GM12878 (cell line): ENCODE data around the gene MEG3. TPM values are rescaled to one million over a fixed set of nuclear protein-coding genes. Genes with fewer than 3 reads are reported as not detected.
"Not testable (repeated sequence)": the region's sequence is repeated elsewhere in the genome, so short reads cannot be mapped to it uniquely, and the experiment has no call there.

Experiments used
- ATAC-seq: fragments of 200-7000 bp; cut with Tn5 transposase; 3 replicates; pipeline ENCODE4 v1.9.1; 2020; ENCODE audit warnings: mild to moderate bottlenecking, moderate library complexity
- BruUV-seq: library from RNA; stranded (reverse); fragments of 400-500 nt; replicated peaks from 2 replicates; lab custom pipeline; 2021; lab: Mats Ljungman, UMichigan
- CTCF ChIA-PET: fragments of 300-600 bp; sonication (Branson Sonifier 250); formaldehyde crosslinking; extraction: SDS; loops from one replicate; lab custom pipeline; 2021; ENCODE audit warnings: inconsistent platforms; lab: Yijun Ruan, JAX
- POLR2A ChIA-PET: fragments of 350-600 bp; formaldehyde crosslinking; extraction: SDS; loops from one replicate; lab custom pipeline; 2021; ENCODE audit warnings: inconsistent platforms; lab: Charles Lee
- RAD21 ChIA-PET: fragments of 300-600 bp; sonication (Branson Sonifier 250); formaldehyde crosslinking; loops from one replicate; lab custom pipeline; 2023; ENCODE audit warnings: antibody characterized with exemption; ENCODE audit not compliant: unreplicated experiment; lab: Charles Lee
- SMC1A ChIA-PET: fragments of 300-600 bp; sonication (Branson Sonifier 250); formaldehyde crosslinking; loops from one replicate; lab custom pipeline; 2023; ENCODE audit not compliant: unreplicated experiment, uncharacterized antibody; lab: Charles Lee
- DNase-seq: peaks from one replicate; pipeline ENCODE4 v3.0.0-alpha.2; 2011; ENCODE audit warnings: low read depth, low spot score
- FAIRE-seq: peaks from 3 replicates; lab custom pipeline; 2011; peaks lifted over from hg19 to GRCh38; lab: Jason Lieb, UNC
- H2AFZ ChIP-seq: 2 replicates; pipeline ENCODE4 v1.6.0; 2011; ENCODE audit warnings: low read depth, low read length, control low read depth; ENCODE audit not compliant: control insufficient read depth
- H3K27ac ChIP-seq: 2 replicates; pipeline ENCODE4 v1.5.1; 2011; ENCODE audit warnings: control low read depth; ENCODE audit not compliant: control insufficient read depth, insufficient read depth
- H3K27me3 ChIP-seq, 2 experiments: replicated peaks in 1 of 2; 2 replicates each; pipeline versions ENCODE4 v1.6.0 to v1.6.1; 2011; ENCODE audit warnings: low read length in 1 of 2; ENCODE audit not compliant: control insufficient read depth in 2 of 2, insufficient read depth in 2 of 2
- H3K36me3 ChIP-seq, 2 experiments: 2 replicates each; pipeline ENCODE4 v1.5.1; 2011; ENCODE audit warnings: low read length in 1 of 2; ENCODE audit not compliant: control insufficient read depth in 2 of 2, insufficient read depth in 2 of 2
- H3K4me1 ChIP-seq: 2 replicates; pipeline ENCODE4 v1.6.1; 2011; ENCODE audit warnings: mild to moderate bottlenecking, low read length, moderate library complexity, mixed read lengths; ENCODE audit not compliant: control insufficient read depth, insufficient read depth
- H3K4me2 ChIP-seq: 2 replicates; pipeline ENCODE4 v1.6.0; 2011; ENCODE audit warnings: control low read depth; ENCODE audit not compliant: control insufficient read depth, insufficient read depth
- H3K4me3 ChIP-seq: fragments of 200-600 bp; sonication (generic); 2 replicates; pipeline ENCODE4 v1.5.1; 2016
- H3K79me2 ChIP-seq: 2 replicates; pipeline ENCODE4 v1.6.0; 2011; ENCODE audit warnings: low read length; ENCODE audit not compliant: control insufficient read depth, insufficient read depth
- H3K9ac ChIP-seq: 2 replicates; pipeline ENCODE4 v1.8.0; 2011; ENCODE audit warnings: low read length, control low read depth, mixed read lengths; ENCODE audit not compliant: control insufficient read depth, insufficient read depth
- H3K9me3 ChIP-seq: replicated peaks from 3 replicates; pipeline ENCODE4 v1.5.1; 2011; ENCODE audit warnings: mild to moderate bottlenecking, low read length; ENCODE audit not compliant: control insufficient read depth, insufficient read depth
- H4K20me1 ChIP-seq: 2 replicates; pipeline ENCODE4 v1.6.0; 2011; ENCODE audit not compliant: control insufficient read depth, insufficient read depth
- CBFB ChIP-seq: IDR thresholded peaks from 2 replicates; pipeline ENCODE4 v1.6.1; 2016; ENCODE audit warnings: antibody characterized with exemption, low read depth
- CHD2 ChIP-seq: IDR thresholded peaks from 2 replicates; pipeline ENCODE4 v1.6.1; 2011; ENCODE audit warnings: low read depth, low read length, improper control_type of control experiment, borderline replicate concordance
- NR2C1 ChIP-seq: fragments of 450-650 bp; IDR thresholded peaks from 2 replicates; pipeline ENCODE4 v1.6.1; 2017; ENCODE audit warnings: antibody characterized with exemption, mild to moderate bottlenecking, moderate library complexity
- NRF1 ChIP-seq: conservative IDR thresholded peaks from 2 replicates; pipeline ENCODE4 v1.6.1; 2011; ENCODE audit warnings: mild to moderate bottlenecking, low read depth, low read length, improper control_type of control experiment
- SMARCA5 ChIP-seq: fragments of 450-650 bp; IDR thresholded peaks from 2 replicates; pipeline ENCODE4 v1.6.1; 2017; ENCODE audit warnings: mild to moderate bottlenecking
- WGBS: methylation state at CpG from one replicate; pipeline ENCODE4 v1.1.6; 2016; ENCODE audit warnings: low lambda C conversion rate; ENCODE audit not compliant: insufficient replicate concordance, insufficient coverage; ENCODE audit errors: missing lambda C conversion rate; 5-methylcytosine and 5-hydroxymethylcytosine counted together
- in situ Hi-C: fragments of 300-500 bp; cut with MboI; formaldehyde crosslinking; loops from 9 replicates; pipeline ENCODE4 v1.14.3; 2018; ENCODE audit warnings: mixed read lengths
- intact Hi-C: fragments of 100-400 bp; cut with micrococcal nuclease; formaldehyde crosslinking; loops from one replicate; pipeline ENCODE4 v1.14.2; 2022; ENCODE audit not compliant: unreplicated experiment
- polyA plus RNA-seq, 11 experiments: library from polyadenylated mRNA; depleted of rRNA in 4 of 11; unstranded in 6 of 11; stranded (reverse) in 5 of 11; fragments of >200 nt; fragmentation: Nextera tagmentation in 4 of 11; fragmentation: Illumina TruSeq in 1 of 11; extraction: Ambion mirVana in 4 of 11; extraction: Trizol in 1 of 11; gene quantifications; 1 replicate in 1 of 11; 2 replicates in 10 of 11; pipeline versions ENCODE4 v1.2.1 to v1.2.3, GENCODE V29; 2011 to 2016; ENCODE audit warnings: inconsistent platforms in 2 of 11, missing spikeins in 2 of 11, low read depth in 1 of 11
- total RNA-seq, 4 experiments: library from RNA; depleted of rRNA in 3 of 4; stranded (reverse); fragments of >200 nt in 3 of 4; fragmentation: Illumina TruSeq in 1 of 4; extraction: Trizol in 1 of 4; gene quantifications; 2 replicates each; pipeline versions ENCODE4 v1.2.1 to v1.2.3, GENCODE V29; 2013 to 2021

The MEG3 gene
- total and polyA plus RNA-seq, 10 of the 15 experiments (the other 5 are each of a cell fraction or from before 2014, with no cell fraction given): 0.03 to 2.9 (median 0.95) TPM; not detected in 7

DNA sequence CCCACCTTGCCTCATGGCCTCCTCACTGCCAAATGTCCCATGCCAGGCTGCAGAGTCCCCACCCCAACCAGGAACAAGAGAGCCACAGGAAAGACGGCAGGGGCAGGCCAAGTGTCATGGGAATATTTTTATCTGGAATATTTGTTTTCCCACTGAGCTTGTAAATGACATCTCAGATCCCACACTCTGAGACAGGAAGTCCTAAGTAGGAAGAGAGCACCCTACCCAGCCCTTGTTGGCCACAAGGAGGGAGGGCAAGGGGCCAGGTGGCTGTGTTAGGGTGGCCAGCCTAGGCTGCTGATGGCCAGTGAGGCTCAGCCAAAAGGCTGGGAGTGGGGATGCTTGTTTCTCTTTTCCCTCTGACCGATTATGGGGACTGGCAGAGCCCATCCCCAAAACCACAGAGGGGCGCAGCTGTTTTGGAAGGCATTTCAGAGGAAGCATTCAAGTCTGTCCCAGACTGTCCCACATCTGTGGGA lies 7.7 kb upstream of the MEG3 start:
- ATAC-seq (no peak), FAIRE-seq (no peak)
- intact Hi-C loops: no loop called here
- Histone ChIP-seq H3K9me3 (no peaks in the 10 kb centered on the region), H3K4me2 (no peak overlapping the region), H3K27me3 (no peaks in the 10 kb centered on the region)
- SMC1A ChIA-PET: no interaction called here
- RAD21 ChIA-PET: no interaction called here
- POLR2A ChIA-PET: no interaction called here
- 20% methylated on average over 3 of the region's 3 CpGs for WGBS
- CTCF ChIA-PET: no interaction called here
- no TSS peak for BruUV-seq
- no peak for TF ChIP-seq CHD2
- TF ChIP-seq CBFB: no peak
- TF ChIP-seq SMARCA5: no peak
- no peak for TF ChIP-seq NR2C1
- no peak for TF ChIP-seq NRF1
- TF ChIP-seq, all 136 proteins: peak for 0
- in situ Hi-C loops: no loop called here
- Histone ChIP-seq H3K79me2 (no peaks in the 10 kb centered on the region), H3K4me3 (no peak overlapping the region), H4K20me1 (no peaks in the 10 kb centered on the region), H3K36me3 (no peaks in the 10 kb centered on the region), H3K27ac (no peak overlapping the region), H2AFZ (no peak overlapping the region), H3K9ac (no peak overlapping the region), H3K4me1 (no peaks in the 10 kb centered on the region)
- no peak for DNase-seq

DNA sequence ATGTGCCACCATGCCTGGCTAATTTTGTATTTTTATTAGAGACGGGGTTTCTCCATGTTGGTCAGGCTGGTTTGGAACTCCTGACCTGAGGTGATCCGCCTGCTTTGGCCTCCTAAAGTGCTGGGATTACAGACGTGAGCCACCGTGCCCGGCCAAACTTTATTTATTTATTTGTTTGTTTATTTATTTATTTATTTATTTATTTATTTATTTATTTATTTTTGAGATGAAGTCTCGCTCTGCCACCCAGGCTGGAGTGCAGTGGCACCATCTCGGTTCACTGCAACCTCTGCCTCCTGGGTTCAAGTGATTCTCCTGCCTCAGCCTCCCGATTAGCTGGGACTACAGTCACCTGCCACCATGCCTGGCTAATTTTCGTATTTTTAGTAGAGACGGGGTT lies 7.0 kb upstream of the MEG3 start:
- SMC1A ChIA-PET, ATAC-seq, RAD21 ChIA-PET, BruUV-seq, H3K9me3 ChIP-seq, intact Hi-C loops, H3K36me3 ChIP-seq, FAIRE-seq, H3K79me2 ChIP-seq, H3K4me2 ChIP-seq, DNase-seq, H3K27me3 ChIP-seq, H3K27ac ChIP-seq, H3K9ac ChIP-seq, H4K20me1 ChIP-seq, H2AFZ ChIP-seq, in situ Hi-C loops, H3K4me3 ChIP-seq, POLR2A ChIA-PET, CTCF ChIA-PET, H3K4me1 ChIP-seq: not testable (repeated sequence)
- 33% methylated on average over 10 of the region's 10 CpGs for WGBS
